HG03521 (cell line): ENCODE measurements around the gene NUP43.
A peak's percentile ranks its signal among the peaks of the same experiment; 100 is the strongest.
"Not testable (repeated sequence)": the region's sequence is repeated elsewhere in the genome, so short reads cannot be mapped to it uniquely, and the experiment has no call there.

Source experiments
- ATAC-seq: cut with Tn5 transposase; IDR thresholded peaks from one replicate; pipeline ENCODE4 v1.9.1; 2021; ENCODE audit warnings: mild to moderate bottlenecking, moderate library complexity; ENCODE audit not compliant: unreplicated experiment

The NUP43 gene

GRCh38 chr6:149749594-149750135, 3.3 kb upstream of the NUP43 start, which contains the start of gene PCMT1:
Gene PCMT1, plus strand, starts transcription at chr6:149749741. Its CDS starts 161 bp downstream, at chr6:149749902.
- peak; percentile 83 for ATAC-seq

- ATAC-seq: not testable (repeated sequence)
These were observed 2.8 kb upstream of the NUP43 start for GRCh38 chr6:149749082-149749593.

- not testable (repeated sequence) for ATAC-seq
These were observed 1.1 kb downstream of the NUP43 start for GRCh38 chr6:149745252-149745651.

- no peak for ATAC-seq
These were observed 11.4 kb downstream of the NUP43 start for GRCh38 chr6:149734915-149735314.

- ATAC-seq: no peak
These were observed 13.1 kb downstream of the NUP43 start for GRCh38 chr6:149733089-149733720.

- ATAC-seq: no peak
These were observed 16.5 kb downstream of the NUP43 start for GRCh38 chr6:149729824-149730223.

- no peak for ATAC-seq
These were observed 17.7 kb downstream of the NUP43 start for GRCh38 chr6:149728499-149729234.

- ATAC-seq: no peak
These were observed 18.4 kb downstream of the NUP43 start for GRCh38 chr6:149727793-149728498.

- ATAC-seq: no peak
These were observed 20.5 kb downstream of the NUP43 start for GRCh38 chr6:149725785-149726184.

- ATAC-seq: no peak
These were observed 22.4 kb downstream of the NUP43 start for GRCh38 chr6:149723771-149724417.

GRCh38 chr6:149723262-149723661, 23.1 kb downstream of the NUP43 start:
- ATAC-seq: no peak

GRCh38 chr6:149719531-149719930, 26.8 kb downstream of the NUP43 start:
- no peak for ATAC-seq

GRCh38 chr6:149717588-149718458, 28.5 kb downstream of the NUP43 start, which contains the start of gene LATS1:
Gene LATS1, minus strand, starts transcription at chr6:149718101. Its CDS starts 15,975 bp downstream, at chr6:149702126.
- peak; percentile 86 for ATAC-seq

- no peak for ATAC-seq
These were observed 29.1 kb downstream of the NUP43 start for GRCh38 chr6:149717255-149717587.

GRCh38 chr6:149716181-149716963, 30.0 kb downstream of the NUP43 start:
- no peak for ATAC-seq

GRCh38 chr6:149714442-149714841, 31.9 kb downstream of the NUP43 start:
- no peak for ATAC-seq

- ATAC-seq: no peak
These were observed 34.6 kb downstream of the NUP43 start for GRCh38 chr6:149711711-149712110.

- no peak for ATAC-seq
These were observed 44.6 kb downstream of the NUP43 start for GRCh38 chr6:149701714-149702113.

GRCh38 chr6:149699150-149699549, 47.2 kb downstream of the NUP43 start:
- ATAC-seq: no peak
